AG04450 (cell line): ENCODE measurements around the gene CRNKL1. TPM values are rescaled to one million over a fixed set of nuclear protein-coding genes. Genes with fewer than 3 reads are reported as not detected.

Experiments used
- CTCF ChIA-PET: fragments of 300-600, 350-600 bp; formaldehyde crosslinking; extraction: SDS; loops from one replicate; lab custom pipeline; 2022; ENCODE audit warnings: antibody characterized with exemption, inconsistent platforms; lab: Charles Lee
- POLR2A ChIA-PET: fragments of 350-600 bp; formaldehyde crosslinking; extraction: SDS; loops from one replicate; lab custom pipeline; 2021; ENCODE audit warnings: antibody characterized with exemption, inconsistent platforms; lab: Yijun Ruan, JAX
- DNase-seq: peaks from one replicate; pipeline ENCODE4 v3.0.0-alpha.2; 2011; ENCODE audit warnings: low read depth, low spot score
- H3K27ac ChIP-seq: one replicate; pipeline ENCODE4 v1.5.1; 2012; ENCODE audit warnings: low read depth, low read length, control low read depth
- H3K27me3 ChIP-seq: one replicate; pipeline ENCODE4 v1.6.0; 2012; ENCODE audit warnings: low read length; ENCODE audit not compliant: control insufficient read depth, insufficient read depth
- H3K4me3 ChIP-seq: 2 replicates; pipeline ENCODE4 v1.5.1; 2011; ENCODE audit warnings: mild to moderate bottlenecking, low read depth, low read length, control low read depth
- H3K9me3 ChIP-seq: 2 replicates; pipeline ENCODE4 v1.5.1; 2012; ENCODE audit warnings: low read length; ENCODE audit not compliant: control insufficient read depth, insufficient read depth
- CTCF ChIP-seq: IDR thresholded peaks from 2 replicates; pipeline ENCODE4 v1.5.1; 2011; ENCODE audit warnings: low read depth, low read length, control low read depth, inconsistent platforms
- polyA plus RNA-seq: library from polyadenylated mRNA; depleted of rRNA; stranded (reverse); fragments of >200 nt; gene quantifications from 2 replicates; pipeline ENCODE4 v1.2.3, GENCODE V29; 2011

Gene CRNKL1
- polyA plus RNA-seq, 1 experiment: 21.0 TPM

- ChIA-PET POLR2A (interaction anchor here (0.7 to 1.7 kb wide), 4 partner anchors 8 to 244 kb away, joined by 3 to 9 read pairs (median 4); partner anchors contain the start of gene RIN2), CTCF (interaction anchor here (3.4 kb wide), 1 partner anchor 9 kb away, joined by 19 read pairs; no protein-coding TSS in a partner anchor)
- H3K9me3 ChIP-seq: no peaks in the 10 kb centered on the region
- no peak for TF ChIP-seq CTCF
- no peak overlapping the region for H3K4me3 ChIP-seq
- no peaks in the 10 kb centered on the region for H3K27me3 ChIP-seq
- H3K27ac ChIP-seq: peak overlapping the region; percentile 49
- DNase-seq: no peak
Measured at GRCh38 chr20:20002101-20002998, 49.9 kb downstream of the CRNKL1 start.

- ChIA-PET CTCF (no interaction called here), POLR2A (interaction anchor here (1.2 kb wide), 1 partner anchor 23 kb away, joined by 3 read pairs; no protein-coding TSS in a partner anchor)
- no peak overlapping the region for H3K27ac ChIP-seq
- TF ChIP-seq CTCF: no peak
- no peak for DNase-seq
- H3K4me3 ChIP-seq: no peak overlapping the region
- no peaks in the 10 kb centered on the region for H3K27me3 ChIP-seq
- no peaks in the 10 kb centered on the region for H3K9me3 ChIP-seq
Measured at GRCh38 chr20:20000211-20000968, 51.9 kb downstream of the CRNKL1 start.

GRCh38 chr20:19998990-19999705 is 53.1 kb downstream of the CRNKL1 start:
- DNase-seq: no peak
- no peak overlapping the region for H3K4me3 ChIP-seq
- ChIA-PET CTCF (interaction anchor here (1.6 kb wide), 1 partner anchor 214 kb away, joined by 6 read pairs; no protein-coding TSS in a partner anchor), POLR2A (no interaction called here)
- H3K27me3 ChIP-seq: no peaks in the 10 kb centered on the region
- no peak overlapping the region for H3K27ac ChIP-seq
- no peaks in the 10 kb centered on the region for H3K9me3 ChIP-seq
- no peak for TF ChIP-seq CTCF

GRCh38 chr20:19996917-19997316 is 55.3 kb downstream of the CRNKL1 start:
- DNase-seq: no peak
- TF ChIP-seq CTCF: no peak
- ChIA-PET CTCF (interaction anchor here (1.0 to 2.5 kb wide), 4 partner anchors 12 to 217 kb away, joined by 3 to 8 read pairs (median 3); no protein-coding TSS in a partner anchor), POLR2A (no interaction called here)
- Histone ChIP-seq H3K27me3 (no peaks in the 10 kb centered on the region), H3K27ac (peak overlapping the region; percentile 25), H3K9me3 (no peaks in the 10 kb centered on the region), H3K4me3 (no peak overlapping the region)
